Fibroblast of skin of left quadriceps (primary cell): ENCODE data around the gene GALNT9.

Source experiments
- DNase-seq, 2 experiments: peaks; one replicate each; pipeline ENCODE4 v3.0.0-alpha.2; 2013; ENCODE audit warnings: low read depth in 2 of 2

GALNT9 gene

DNA sequence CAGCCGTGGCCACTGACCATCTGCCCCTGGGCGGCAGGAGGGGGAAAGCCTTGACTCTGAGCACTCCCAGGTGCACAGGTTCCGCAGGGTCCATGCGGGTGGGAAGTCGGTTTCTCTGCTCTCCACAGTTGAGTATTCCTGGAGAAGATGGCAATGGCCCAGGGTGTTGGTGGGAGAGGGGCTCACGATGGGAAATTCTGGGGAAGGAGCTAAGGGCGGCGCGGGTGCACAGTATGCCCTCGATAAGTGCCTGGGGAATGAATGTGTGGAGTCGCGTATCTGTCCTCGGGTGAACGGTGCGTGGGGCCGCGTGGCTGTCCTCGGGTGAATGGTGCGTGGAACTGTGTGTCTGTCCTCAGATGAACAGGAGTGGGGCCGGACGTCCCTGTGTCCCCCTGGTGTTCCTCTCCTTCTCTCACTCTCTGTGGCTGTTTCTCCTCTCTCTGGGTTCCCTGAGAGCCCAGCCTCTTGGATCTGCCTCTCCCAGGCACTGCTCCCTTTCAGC, 147.1 kb downstream of the GALNT9 start:
- no peak for DNase-seq

DNA sequence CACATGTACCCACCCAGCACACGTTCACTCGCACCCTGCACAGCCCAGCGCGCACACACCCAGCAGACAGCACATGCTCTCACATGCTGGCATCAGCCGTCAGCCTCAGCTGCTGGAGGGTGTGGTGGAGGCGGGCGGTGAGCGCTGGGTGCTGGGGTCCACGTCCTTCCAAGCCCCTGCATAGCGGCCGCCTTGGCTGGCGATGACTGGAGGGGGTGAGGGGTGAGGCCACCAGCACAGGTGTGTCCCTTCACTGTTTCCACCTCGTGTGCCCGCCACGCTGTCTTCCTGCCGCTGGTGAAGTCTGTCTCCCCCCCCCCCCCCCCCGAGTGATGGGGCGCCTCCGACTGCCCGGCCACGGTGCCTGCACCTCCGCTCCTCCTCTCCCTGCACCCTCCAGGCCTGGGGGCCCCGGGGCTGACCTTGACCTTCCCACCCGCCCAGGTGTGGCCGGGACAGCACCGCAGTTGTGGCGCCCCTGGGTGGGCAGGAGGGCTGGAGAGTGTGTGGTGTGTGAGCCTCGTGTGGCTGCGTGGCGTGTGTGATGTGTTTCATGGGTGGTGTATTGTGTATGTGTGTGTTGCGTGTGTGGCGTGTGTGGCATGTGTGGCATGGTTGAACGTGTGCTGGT, 147.7 kb downstream of the GALNT9 start:
- no peak for DNase-seq

DNA sequence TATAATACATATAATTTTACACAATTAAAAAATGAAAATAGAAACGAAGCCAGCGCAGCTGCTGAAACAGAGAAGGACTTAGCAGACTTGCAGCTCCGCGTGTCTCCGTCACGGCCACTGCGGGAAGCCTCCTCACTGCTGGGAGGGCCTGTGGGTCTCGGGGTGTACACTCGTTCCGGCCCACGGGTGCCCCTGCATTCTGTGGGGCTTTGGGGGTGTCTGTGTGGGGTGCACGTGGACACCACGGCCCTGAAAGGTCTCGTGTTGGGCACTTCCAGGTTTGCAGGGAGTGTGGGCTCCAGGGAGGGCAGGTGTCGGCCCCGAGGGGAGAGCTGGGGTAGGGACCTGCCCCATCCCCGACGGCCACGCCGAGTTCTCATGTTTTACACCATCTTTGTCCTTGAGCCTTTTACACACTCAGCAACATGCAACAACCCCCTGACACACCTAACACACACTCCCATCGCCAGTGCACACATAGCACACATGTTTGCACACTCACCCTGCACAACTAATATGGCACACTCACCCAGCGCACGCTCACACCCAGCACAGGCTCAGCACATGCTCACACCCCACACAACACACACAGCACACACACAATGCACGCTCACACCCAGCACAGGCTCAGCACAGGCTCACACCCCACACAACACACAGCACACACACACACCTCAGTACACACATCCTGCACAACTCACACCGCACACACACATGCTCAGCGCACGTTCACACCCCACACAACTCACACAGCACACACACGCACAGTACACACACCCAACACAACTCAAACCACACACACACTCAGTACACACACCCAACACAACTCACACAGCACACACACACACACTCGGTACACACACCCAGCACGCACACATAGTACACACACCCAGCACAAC, 148.5 kb downstream of the GALNT9 start:
- no peak for DNase-seq

DNA sequence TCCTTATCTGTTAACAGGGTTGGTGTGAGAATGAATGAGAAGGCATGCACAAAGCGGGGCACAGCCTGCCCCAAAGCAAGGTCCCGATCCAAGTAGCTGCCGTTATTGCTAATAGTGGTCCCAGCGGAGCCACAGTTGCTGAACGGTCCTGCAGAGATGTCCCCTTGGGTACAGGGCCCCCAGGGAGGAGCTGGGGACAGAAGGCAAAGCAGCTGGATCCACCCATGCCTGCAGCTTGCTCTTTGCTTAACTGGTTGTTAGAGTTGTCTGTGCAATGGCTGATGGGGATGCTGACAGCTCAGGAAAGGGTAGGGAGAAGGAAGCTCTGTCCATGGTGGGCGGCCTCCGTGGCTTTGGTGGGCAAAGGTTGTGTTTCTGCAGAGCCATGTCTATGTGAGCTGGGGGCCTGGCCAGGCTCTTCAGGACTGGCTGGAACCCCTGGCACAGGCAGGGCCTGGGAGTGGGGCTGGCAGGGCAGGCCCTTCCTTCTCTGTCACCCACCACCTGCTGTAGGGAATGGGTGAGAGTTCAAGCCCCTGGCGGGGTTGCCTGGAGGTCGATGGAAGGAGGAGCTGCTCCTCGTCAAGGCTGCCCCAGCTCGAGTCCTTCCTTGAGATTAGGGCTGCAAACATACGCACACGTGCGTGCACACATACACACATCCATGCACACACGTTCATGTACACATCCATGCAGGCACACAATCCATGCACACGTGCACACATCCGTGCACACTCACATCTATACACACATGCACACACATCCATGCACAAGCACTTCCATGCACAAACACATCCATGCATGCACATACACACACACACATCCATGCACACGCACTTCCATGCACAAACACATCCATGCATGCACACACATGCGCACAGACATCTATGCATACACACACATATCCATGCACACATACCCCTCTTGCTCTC, 149.7 kb downstream of the GALNT9 start:
- DNase-seq: no peak

DNA sequence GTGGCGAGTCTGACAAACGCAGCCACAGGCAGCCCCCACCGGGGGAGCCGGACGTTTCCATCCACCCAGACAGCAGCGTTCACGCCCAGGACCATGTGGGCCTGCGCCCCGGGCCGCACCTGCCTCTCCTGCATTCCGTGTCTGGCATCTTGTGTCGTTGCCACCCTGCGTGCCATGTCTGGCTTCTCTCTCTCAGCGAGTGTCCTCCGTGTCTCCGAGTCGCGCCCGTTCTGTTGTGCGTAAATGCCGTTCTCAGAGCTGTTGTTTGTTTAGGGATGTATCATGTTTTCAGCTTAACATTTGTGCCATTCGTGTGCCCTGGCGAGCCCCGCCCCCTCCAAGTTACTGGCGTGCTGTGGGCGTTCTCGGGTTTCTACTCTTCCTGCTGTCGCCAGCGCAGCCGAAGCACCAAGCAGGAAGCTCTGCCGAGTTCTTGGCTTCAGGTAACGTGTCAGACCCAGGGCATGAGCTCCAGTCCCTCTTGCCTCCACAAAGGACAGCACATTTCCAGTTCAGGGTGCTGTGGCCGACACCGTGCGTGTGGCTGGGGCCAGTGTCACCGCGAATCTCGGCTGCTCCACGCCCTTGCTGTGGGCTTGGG, 150.5 kb downstream of the GALNT9 start:
- no peak for DNase-seq

DNA sequence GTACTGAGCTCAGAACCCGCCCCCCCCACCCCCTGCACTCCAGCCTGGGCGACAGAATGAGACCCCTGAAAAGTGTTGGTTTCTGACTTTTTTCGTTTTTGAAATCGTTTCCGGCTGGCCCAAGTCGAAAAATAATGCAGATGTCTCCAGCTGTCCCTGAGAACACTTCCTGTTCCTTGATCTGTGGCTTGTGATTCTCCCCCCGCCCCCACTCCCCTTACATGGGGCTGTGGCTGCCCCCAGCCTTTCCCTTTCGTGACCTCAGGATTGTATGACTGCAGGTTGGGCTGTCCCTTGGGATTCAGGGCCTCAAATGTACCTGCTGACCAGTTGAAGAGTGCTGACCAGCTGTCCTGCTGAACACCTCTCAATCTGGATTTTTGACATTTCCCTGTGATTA, 151.1 kb downstream of the GALNT9 start:
- DNase-seq: no peak

DNA sequence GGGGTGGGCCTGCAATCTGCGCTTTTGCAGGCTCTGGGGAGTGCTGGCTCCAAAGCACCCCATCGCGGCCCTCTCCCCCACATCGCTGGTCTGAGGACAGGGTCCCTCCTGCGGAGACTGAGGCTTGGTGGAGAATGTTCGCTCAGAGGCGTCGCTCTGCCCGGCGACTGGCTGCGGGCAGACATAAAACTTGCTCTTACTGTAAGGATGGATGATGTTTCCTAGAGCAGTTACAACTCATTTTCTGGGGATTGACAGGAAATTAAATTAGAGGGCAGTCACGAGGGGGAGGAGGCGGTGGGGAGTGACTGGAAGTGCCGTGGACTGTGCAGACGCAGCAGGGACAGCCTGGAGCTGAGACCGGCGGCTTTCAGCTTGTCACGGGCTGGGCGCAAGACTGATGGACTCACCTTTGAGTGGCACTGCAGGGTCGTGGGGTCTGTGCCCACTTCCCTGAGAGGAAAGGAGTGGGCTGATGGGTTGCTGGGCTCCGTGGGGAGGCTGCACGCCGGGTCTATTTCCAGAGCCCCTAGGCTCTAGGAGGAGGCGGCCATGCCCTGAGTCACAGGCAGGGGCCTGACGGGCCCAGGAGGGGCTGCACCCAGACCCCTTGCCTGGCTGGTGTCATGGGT, 152.4 kb downstream of the GALNT9 start:
- no peak for DNase-seq

DNA sequence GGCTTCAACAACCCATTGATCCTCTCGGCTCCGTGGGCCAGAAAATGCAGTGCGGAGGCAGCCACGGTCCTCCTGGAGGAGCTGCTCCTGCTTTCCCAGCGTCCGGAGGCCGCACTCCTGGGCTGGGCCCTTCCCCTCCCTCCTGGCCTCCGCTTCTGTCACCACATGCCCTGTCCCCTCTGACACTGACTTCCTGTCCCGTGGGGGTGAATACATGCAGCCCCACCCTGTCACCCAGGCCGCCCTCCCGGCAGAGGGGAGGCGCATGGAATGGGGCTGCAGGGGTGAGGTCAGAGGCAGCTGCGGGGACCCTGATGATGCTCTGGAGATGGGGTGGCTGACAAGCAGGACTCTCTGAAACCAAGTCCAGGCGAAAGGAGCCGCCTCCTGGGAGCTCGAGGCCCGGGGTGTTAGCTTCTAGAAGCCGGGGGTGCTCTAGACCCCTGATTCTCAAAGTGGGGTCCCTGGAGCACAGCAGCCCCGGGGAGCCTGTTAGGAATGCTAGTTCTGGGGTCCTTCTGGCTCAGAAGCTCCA, 152.9 kb downstream of the GALNT9 start:
- no peak for DNase-seq

DNA sequence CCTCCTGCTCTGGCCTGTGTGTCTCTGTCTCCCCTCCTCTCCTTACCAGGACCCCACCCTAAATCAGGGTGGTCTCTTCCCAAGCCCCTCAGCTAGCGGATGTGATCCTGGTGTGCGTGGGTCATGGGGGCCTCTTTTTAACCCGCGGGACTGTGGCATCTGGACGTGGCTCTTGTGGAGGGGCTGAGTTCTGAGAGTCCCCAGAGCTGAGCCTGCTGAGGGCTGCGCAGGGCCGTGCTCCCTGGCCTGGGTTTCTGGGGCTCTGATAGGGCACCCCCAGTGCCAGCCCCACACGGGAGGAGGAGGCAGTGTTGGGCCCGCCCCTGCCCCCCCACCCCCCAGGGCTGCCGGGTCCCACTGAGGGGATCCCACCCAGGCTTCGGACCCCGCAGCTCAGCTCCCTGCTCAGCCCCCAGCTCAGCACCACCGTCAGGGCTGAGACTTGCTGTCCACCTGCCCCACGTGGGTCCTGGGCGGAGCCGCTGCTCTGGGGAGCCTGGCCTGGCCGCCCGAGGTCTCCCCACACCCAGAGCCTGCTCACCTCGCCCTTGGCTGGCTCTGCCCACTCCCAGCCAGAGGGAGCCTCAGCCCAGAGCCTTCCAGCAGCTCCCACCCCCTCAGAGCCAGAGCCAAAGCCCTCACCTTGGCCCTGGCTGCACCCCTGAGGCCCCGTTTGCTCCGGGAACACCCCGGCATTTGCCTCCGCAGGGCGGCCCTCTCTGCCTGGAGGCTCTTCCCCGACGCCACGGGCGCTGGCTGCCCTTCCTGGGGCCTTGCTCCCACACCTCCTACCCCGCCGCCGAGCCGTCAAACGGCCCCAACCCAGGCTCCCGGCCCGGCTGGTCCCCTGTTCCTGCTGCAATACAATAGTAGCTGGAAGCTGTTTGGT, 153.6 kb downstream of the GALNT9 start:
- DNase-seq: no peak

DNA sequence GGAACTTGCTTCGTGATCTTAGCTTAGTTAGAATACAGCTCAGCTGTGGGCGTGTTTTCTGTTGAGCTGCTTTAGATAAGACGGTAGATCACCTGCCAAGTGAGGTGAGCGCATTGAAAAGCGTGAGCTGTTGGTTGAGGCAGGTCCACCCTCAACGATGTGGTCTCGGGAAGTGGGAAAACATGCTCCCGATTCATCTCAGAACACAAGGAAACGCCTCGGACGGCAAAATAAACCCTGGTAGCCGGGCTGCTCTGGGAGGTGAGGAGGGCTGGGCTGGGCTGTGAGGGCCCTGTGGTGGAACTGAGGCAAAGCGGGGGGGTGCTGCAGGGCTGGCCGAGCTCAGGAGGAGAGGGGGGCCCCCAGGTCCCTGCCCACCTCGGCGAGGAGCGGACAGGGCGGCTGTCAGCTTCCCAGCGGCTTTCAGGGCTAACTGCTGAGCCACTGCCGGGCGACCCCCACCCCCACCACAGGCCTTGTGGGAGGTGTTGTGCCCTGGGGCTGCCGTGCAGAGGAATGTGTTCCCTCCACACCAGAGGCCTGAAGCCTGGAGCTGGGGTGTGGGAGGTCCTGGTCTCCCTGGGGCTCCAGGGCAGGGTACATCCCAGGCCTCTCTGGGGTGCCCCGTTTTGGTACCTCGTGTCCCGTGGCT, 154.4 kb downstream of the GALNT9 start:
- DNase-seq: no peak

DNA sequence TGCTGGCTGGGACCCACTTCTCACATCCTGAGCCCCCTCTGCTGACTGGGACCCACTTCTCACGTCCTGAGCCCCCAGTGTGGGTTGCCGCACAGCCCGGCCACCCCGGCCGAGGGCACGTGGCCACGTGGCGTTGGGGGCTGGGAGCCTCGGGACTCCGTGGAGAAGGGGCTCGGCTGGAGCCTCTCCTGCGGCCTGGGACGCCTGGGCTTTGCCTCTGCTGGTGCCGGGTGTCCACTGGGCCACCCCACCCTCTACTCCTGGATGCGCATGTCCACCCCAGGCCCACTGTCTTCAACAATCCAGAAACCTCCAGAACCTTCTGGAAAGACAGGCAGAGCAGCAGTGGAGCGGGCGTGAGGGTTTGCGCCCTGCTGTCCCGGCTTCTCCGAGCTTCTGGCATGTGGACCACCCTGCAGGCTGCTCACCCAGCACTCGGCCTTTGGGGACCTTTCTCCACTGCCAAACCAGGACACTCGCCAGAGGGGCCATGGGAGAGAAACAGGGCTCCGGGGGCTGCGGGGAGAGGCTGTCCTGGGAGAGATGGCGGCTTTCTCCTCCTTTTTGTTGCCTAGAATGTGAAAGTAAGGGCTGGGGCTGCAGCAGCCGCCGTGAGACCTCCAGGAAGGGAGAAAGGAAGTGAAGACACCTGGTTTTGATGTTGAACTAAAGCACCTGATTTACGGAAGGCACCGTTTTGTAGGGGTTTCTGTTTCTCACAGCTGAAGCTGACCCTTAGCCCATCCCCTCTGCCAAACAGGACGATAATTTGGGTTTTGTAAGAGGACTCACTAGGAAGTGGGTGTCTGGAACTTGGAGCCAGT, 155.2 kb downstream of the GALNT9 start:
- no peak for DNase-seq

DNA sequence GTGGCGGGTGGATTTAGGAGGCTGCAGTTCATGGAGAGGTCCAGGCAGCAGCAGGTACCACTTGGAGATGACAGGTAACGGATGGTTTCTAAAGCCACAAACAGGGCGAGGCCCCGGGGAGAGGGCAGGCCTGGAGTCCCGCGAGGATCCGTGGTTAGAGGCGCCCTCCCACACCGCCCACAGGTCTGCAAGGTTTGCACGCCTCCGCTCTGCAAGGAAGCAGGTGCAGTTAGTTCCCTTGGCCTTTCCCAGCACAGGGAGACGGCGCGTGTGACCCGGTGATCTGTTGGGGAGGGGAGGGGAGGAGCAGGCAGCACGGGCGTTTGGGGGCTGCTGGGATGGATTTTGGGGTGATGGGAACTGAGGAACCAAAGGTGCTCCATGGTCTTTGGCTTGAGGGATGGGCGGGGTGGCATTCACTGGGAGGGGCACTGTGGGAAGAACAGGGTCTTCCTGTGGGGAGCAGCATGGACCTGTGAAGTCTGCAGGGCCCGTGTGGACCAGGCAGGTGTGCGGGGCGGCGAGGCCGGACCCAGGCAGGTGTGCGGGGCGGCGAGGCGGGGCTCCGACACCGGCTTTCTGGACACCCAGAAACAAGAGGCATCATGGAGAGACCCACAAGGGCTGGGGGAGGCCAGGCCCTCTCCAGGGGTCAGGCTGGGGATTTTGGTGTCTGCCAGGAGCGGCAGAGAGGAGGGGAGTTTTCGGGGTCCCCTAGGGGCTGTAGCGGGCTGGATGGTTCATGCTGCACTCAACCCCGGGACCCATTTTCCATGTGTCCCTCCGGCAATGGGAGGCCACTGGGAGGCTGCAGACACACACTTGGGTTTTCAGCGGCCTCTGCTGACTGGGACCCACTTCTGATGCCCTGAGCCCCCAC, 156.0 kb downstream of the GALNT9 start:
- DNase-seq: no peak

DNA sequence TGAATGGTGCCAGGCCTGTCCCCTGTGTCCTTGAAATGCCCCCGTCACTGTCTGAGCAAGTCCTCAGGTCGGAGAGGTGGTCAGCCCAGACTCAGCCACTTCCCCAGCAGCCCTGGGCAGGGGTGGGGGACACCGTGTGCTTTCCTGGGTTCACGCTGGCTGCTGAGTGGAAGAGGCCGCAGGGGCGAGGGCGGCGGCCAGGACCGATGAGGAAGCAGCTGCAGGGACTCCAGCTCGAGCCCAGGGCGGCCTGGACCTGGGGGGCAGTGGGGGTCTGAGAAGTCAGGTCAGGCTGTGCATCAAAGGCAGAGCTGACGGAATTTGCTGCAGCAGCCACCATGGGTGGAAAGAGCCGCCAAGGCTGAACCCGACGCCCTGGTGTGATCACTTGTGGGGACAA, 156.8 kb downstream of the GALNT9 start:
- no peak for DNase-seq

DNA sequence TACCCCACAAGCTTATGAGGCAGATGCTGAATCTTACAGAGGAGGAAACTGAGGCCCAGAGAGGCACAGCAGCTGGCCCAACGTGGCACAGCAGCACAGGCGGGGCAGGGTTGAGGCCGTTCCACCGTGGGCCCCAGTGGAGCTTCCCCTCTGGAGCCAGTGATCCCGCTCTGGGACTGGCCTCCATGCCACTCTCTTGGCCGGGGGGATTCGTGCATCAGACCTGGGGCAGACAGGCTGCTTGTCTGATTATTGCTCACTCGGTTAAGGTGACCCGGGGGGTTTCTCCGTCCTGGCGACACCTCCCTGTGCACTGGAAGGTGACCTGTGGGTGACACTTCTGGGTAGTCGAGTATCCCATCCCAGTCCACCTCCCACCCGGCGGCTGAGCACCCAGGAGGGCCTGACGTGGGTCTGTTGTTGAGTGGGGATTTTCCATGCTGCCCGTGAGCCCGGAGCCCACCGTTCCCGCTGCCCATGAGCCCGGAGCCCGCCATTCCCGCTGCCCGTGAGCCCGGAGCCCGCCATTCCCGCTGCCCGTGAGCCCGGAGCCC, 157.3 kb downstream of the GALNT9 start:
- no peak for DNase-seq

DNA sequence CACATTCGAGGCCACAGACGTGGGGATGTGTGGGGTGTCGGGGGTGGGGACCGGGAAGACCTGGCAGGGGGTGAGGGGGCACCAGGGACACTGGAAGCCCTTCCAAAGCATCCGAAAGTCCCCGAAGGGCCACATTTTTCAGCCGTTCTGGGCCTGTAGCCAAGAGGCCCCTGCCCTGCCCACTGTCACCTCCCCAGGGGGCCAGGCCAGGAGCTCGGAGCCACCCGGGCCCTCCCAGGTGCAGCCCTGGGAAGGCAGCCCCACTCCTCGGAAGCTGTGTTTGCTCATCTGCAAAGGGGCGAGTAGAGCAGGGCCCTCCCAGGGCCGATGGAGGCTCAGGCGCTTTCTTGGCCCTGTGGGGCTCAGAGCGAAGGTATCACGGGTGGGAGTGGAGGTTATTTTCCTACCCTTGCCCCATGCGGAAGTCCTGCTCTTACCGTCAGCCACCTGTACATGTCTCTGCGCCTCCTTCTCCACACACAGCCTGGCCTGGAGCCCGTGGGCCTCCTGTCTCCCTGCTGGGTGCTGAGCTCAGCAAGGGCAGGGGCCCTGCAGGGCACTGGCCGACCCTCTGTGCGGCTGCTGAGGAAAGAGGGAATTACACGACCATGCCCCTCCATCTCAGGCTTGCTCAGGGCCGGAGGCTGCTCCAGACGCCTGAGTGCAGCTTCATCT, 158.0 kb downstream of the GALNT9 start:
- no peak for DNase-seq

DNA sequence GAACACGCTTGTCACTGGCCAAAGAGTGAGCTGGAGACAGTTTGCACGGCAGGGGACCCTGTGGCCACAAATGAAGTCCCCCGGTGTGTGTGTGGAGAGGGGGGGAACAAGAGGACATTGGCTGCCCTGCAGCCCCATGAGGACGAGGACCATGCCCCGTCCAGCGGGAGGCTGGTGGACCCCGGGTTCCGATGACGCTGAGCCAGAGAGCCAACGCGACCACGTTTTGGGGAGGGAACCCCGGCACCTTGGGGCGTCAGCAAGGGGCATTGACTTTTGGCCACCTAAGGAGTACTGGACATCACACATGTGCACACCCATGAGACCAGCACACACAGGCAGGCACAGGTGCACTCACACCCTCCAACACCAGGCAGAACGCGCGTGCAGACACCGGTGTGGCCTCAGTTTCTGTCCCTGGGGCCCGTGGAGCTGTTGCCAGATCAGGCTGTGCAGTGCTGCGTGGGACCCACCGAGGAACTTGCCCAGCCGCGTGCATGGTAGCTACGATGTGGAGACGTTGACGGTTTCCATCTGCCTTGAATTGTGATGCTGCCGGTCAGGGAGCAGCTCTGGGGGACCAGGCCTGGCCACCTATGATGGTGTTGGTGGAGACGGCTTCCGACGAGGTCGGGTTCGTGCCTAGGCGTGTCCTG, 158.6 kb downstream of the GALNT9 start:
- DNase-seq: no peak
